SK-N-SH treated with all-trans-retinoic acid at 6 μM for 48 hours (cell line): ENCODE results near the gene WDFY2.
"Not testable (repeated sequence)": the region's sequence is repeated elsewhere in the genome, so short reads cannot be mapped to it uniquely, and the experiment has no call there.

Source experiments
- ATAC-seq: fragments of 200-7000 bp; cut with Tn5 transposase; 3 replicates; pipeline ENCODE4 v1.9.1; 2020; ENCODE audit warnings: mild to moderate bottlenecking, moderate library complexity
- ARNTL ChIP-seq: fragments of 450-650 bp; formaldehyde crosslinking; IDR thresholded peaks from 2 replicates; pipeline ENCODE4 v1.5.0; 2020; ENCODE audit warnings: low read depth, mild to moderate bottlenecking, moderate library complexity, borderline replicate concordance
- CSDC2 ChIP-seq: fragments of 250-450 bp; sonication (Bioruptor Pico); IDR thresholded peaks from 2 replicates; pipeline ENCODE4 v1.5.0; 2020; ENCODE audit warnings: mild to moderate bottlenecking, moderate library complexity
- ESRRG ChIP-seq: fragments of 250-450 bp; sonication (Bioruptor Pico); IDR thresholded peaks from 2 replicates; pipeline ENCODE4 v1.6.1; 2021; ENCODE audit warnings: mild to moderate bottlenecking
- GLIS3 ChIP-seq: fragments of 250-450 bp; sonication (Bioruptor Pico); IDR thresholded peaks from 2 replicates; pipeline ENCODE4 v1.5.0; 2020; ENCODE audit warnings: mild to moderate bottlenecking, moderate library complexity
- OSR1 ChIP-seq: fragments of 250-450 bp; sonication (Bioruptor Pico); IDR thresholded peaks from 2 replicates; pipeline ENCODE4 v1.8.0; 2022; ENCODE audit warnings: moderate library complexity, mild to moderate bottlenecking, inconsistent platforms
- POU6F1 ChIP-seq: fragments of 250-450 bp; sonication (Bioruptor Pico); IDR thresholded peaks from 2 replicates; pipeline ENCODE4 v1.8.0; 2021; ENCODE audit warnings: low read depth, mild to moderate bottlenecking, moderate library complexity, borderline replicate concordance
- PPARA ChIP-seq: fragments of 250-450 bp; sonication (Bioruptor Pico); IDR thresholded peaks from 2 replicates; pipeline ENCODE4 v1.5.0; 2020; ENCODE audit warnings: mild to moderate bottlenecking, borderline replicate concordance
- SNAI2 ChIP-seq: fragments of 250-450 bp; sonication (Bioruptor Pico); IDR thresholded peaks from 2 replicates; pipeline ENCODE4 v1.5.0; 2020; ENCODE audit warnings: mild to moderate bottlenecking, moderate library complexity
- TCF4 ChIP-seq: fragments of 250-450 bp; sonication (Bioruptor Pico); IDR thresholded peaks from 2 replicates; pipeline ENCODE4 v1.8.0; 2021; ENCODE audit warnings: mild to moderate bottlenecking, moderate library complexity, borderline replicate concordance
- TOX ChIP-seq: fragments of 250-450 bp; sonication (Bioruptor Pico); IDR thresholded peaks from 2 replicates; pipeline ENCODE4 v1.8.0; 2021; ENCODE audit warnings: mild to moderate bottlenecking, moderate library complexity, borderline replicate concordance
- TSHZ2 ChIP-seq: fragments of 250-450 bp; sonication (Bioruptor Pico); IDR thresholded peaks from 2 replicates; pipeline ENCODE4 v1.5.0; 2020; ENCODE audit warnings: mild to moderate bottlenecking, moderate library complexity
- ZC3H10 ChIP-seq: fragments of 250-450 bp; sonication (Bioruptor Pico); IDR thresholded peaks from 2 replicates; pipeline ENCODE4 v1.5.1; 2021; ENCODE audit warnings: mild to moderate bottlenecking, moderate library complexity
- ZFP3 ChIP-seq: fragments of 250-450 bp; sonication (Bioruptor Pico); IDR thresholded peaks from 2 replicates; pipeline ENCODE4 v1.5.0; 2020; ENCODE audit warnings: mild to moderate bottlenecking, moderate library complexity
- ZFP30 ChIP-seq: fragments of 450-650 bp; formaldehyde crosslinking; IDR thresholded peaks from 2 replicates; pipeline ENCODE4 v1.5.0; 2022; ENCODE audit warnings: mild to moderate bottlenecking, moderate library complexity
- ZNF565 ChIP-seq: fragments of 450-650 bp; formaldehyde crosslinking; conservative IDR thresholded peaks from 2 replicates; pipeline ENCODE4 v1.5.0; 2020; ENCODE audit warnings: low read depth, mild to moderate bottlenecking, moderate library complexity
- ZNF70 ChIP-seq: fragments of 450-650 bp; formaldehyde crosslinking; IDR thresholded peaks from 2 replicates; pipeline ENCODE4 v1.5.0; 2020; ENCODE audit warnings: mild to moderate bottlenecking, moderate library complexity
- ZNF8 ChIP-seq: fragments of 450-650 bp; formaldehyde crosslinking; IDR thresholded peaks from 2 replicates; pipeline ENCODE4 v1.5.0; 2020; ENCODE audit warnings: mild to moderate bottlenecking, moderate library complexity
- TF ChIP-seq, protein P1 (sequence below): fragments of 250-450 bp; sonication (Bioruptor Pico); IDR thresholded peaks from 2 replicates; pipeline ENCODE4 v1.5.1; 2021; ENCODE audit warnings: mild to moderate bottlenecking, moderate library complexity
- TF ChIP-seq, protein P2 (sequence below): fragments of 250-450 bp; sonication (Bioruptor Pico); IDR thresholded peaks from 2 replicates; pipeline ENCODE4 v1.8.0; 2020; ENCODE audit warnings: mild to moderate bottlenecking, moderate library complexity, borderline replicate concordance

WDFY2 gene

DNA sequence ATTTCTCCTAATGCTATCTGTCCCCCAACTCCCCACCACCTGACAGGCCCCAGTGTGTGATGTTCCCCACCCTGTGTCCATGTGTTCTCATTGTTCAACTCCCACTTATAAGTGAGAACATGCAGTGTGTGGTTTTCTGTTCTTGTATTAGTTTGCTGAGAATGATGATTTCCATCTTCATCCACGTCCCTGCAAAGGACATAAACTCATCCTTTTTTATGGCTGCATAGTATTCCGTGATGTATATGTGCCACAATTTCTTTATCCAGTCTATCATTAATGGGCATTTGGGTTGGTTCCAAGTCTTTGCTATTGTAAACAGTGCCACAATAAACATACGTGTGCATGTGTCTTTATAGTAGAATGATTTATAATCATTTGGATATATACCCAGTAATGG, 38.8 kb upstream of the WDFY2 start:
- peak; percentile 69; the same call in 1 of the 2 replicates for TF ChIP-seq ZNF8 (CRISPR knock-in tag)
- not testable (repeated sequence) for ATAC-seq

DNA sequence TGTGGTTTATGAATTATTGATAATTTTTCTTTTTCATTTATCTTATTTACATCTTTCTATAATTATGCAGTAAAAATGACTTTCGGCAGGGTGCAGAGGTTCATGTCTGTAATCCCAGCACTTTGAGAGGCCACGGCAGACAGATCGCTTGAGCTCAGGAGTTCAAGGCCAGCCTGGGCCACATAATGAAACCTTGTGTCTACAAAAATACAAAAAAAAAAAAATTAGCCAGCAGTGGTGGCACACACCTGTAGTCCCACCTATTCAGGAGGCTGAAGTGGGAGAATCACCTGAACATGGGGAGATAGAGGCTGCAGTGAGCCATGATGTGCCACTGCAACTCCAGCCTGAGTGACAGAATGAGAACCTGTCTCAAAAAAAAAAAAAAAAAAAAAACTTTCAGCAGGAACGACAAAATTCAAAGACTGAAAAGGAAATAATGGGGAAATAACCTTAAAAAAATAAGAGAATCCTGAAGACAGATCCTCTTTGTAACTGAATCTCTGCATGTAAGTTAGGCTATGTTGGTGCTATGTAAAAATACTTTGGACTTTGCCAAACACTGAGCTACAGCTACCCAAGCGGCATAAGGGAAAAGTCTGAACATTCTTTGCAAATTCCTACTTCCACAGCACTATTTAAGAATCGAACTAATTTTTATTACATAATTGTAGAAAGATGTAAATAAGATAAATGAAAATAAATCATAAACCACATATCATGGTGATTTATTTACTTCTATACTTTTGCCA, 36.7 kb upstream of the WDFY2 start:
- ATAC-seq: no peak
- TF ChIP-seq ZNF565 (CRISPR knock-in tag) (no peak), ZFP3 (CRISPR knock-in tag) (no peak), TSHZ2 (CRISPR knock-in tag) (no peak), PPARA (no peak), ZC3H10 (CRISPR knock-in tag) (no peak), ZNF8 (CRISPR knock-in tag) (no peak), ZNF70 (CRISPR knock-in tag) (no peak), POU6F1 (CRISPR knock-in tag) (no peak), ESRRG (CRISPR knock-in tag) (no peak), ARNTL (CRISPR knock-in tag) (no peak), ZFP30 (CRISPR knock-in tag) (no peak), TOX (CRISPR knock-in tag) (no peak), GLIS3 (CRISPR knock-in tag) (no peak), OSR1 (CRISPR knock-in tag) (no peak), CSDC2 (CRISPR knock-in tag) (no peak)
- TF ChIP-seq, protein P1, sequence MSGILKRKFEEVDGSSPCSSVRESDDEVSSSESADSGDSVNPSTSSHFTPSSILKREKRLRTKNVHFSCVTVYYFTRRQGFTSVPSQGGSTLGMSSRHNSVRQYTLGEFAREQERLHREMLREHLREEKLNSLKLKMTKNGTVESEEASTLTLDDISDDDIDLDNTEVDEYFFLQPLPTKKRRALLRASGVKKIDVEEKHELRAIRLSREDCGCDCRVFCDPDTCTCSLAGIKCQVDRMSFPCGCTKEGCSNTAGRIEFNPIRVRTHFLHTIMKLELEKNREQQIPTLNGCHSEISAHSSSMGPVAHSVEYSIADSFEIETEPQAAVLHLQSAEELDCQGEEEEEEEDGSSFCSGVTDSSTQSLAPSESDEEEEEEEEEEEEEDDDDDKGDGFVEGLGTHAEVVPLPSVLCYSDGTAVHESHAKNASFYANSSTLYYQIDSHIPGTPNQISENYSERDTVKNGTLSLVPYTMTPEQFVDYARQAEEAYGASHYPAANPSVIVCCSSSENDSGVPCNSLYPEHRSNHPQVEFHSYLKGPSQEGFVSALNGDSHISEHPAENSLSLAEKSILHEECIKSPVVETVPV: no peak
- TF ChIP-seq, protein P2, sequence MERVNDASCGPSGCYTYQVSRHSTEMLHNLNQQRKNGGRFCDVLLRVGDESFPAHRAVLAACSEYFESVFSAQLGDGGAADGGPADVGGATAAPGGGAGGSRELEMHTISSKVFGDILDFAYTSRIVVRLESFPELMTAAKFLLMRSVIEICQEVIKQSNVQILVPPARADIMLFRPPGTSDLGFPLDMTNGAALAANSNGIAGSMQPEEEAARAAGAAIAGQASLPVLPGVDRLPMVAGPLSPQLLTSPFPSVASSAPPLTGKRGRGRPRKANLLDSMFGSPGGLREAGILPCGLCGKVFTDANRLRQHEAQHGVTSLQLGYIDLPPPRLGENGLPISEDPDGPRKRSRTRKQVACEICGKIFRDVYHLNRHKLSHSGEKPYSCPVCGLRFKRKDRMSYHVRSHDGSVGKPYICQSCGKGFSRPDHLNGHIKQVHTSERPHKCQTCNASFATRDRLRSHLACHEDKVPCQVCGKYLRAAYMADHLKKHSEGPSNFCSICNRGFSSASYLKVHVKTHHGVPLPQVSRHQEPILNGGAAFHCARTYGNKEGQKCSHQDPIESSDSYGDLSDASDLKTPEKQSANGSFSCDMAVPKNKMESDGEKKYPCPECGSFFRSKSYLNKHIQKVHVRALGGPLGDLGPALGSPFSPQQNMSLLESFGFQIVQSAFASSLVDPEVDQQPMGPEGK: no peak

GRCh38 chr13:51549050-51549449, 35.2 kb upstream of the WDFY2 start:
- no peak for ATAC-seq
- TF ChIP-seq ZNF70 (CRISPR knock-in tag): no peak
- TF ChIP-seq SNAI2 (CRISPR knock-in tag): no peak
- no peak for TF ChIP-seq ZNF8 (CRISPR knock-in tag)
- TF ChIP-seq ZC3H10 (CRISPR knock-in tag): no peak
- TF ChIP-seq, protein P2: no peak
- no peak for TF ChIP-seq ARNTL (CRISPR knock-in tag)
- TF ChIP-seq TCF4 (CRISPR knock-in tag): no peak
- TF ChIP-seq TSHZ2 (CRISPR knock-in tag): no peak
- TF ChIP-seq ZFP3 (CRISPR knock-in tag): no peak
- TF ChIP-seq, all 23 proteins: peak for 0
